ENCODE data around the gene TM7SF2. TPM values are rescaled to one million over a fixed set of nuclear protein-coding genes. Genes with fewer than 3 reads are reported as not detected.

The TM7SF2 gene
- total RNA-seq = 15.6 and 24.9 TPM in 2 replicates

GRCh38 chr11:65111744-65112545, at the start of gene TM7SF2:
TM7SF2 (plus strand) TSS chr11:65111872; CDS start chr11:65112016, 144 bp downstream.

DNA sequence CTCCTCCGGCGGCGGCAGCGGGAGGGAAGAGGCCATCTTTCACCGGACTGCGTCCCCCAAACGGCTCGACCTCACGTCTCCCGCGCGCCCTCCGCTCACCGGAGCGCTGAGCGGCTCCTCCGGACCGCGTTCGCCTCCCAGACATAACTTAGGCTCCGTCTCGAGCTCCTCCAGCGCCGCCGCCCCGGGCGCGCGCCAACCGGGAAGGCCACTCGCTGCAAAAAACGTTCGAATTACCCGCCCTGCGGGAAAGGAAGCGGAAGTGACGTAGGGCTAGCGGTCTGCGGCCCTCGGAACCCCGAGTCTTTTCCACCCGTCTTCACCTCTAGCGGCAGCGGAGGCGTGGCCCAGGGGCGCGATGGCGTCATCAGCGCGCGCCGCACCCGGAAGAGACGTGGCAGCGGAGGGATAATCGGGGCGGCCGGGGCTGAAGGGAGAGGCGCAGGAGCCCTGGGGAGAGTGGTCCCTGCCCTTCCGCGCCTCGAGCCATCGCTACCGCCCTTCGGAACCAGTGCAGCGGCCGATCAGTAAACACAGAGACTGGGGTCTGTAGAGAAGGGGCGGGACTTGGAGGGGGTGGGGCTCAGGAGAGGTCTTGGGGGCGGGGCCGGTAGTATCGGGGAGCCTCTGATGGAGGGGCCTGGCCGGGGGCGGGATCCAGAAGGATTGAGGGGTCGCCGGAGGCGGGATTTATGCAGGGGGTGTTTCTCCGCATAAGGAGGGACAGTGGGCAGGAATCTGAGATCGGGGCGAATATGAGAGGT, 27.7 kb upstream of the TM7SF2 start, which contains the start of the genes CDCA5 and ZFPL1:
CDCA5 (minus strand) TSS at position 207 of the 764 bp plus-strand sequence; CDS start at position 145, 62 bp downstream.
ZFPL1 (plus strand) TSS at position 389 of the 764 bp plus-strand sequence. CDS start 477 bp downstream, outside the sequence.

GRCh38 chr11:65095974-65096806, 15.5 kb upstream of the TM7SF2 start, which contains the start of gene VPS51:
VPS51 (plus strand) TSS chr11:65096214; CDS start chr11:65096251, 37 bp downstream.

DNA sequence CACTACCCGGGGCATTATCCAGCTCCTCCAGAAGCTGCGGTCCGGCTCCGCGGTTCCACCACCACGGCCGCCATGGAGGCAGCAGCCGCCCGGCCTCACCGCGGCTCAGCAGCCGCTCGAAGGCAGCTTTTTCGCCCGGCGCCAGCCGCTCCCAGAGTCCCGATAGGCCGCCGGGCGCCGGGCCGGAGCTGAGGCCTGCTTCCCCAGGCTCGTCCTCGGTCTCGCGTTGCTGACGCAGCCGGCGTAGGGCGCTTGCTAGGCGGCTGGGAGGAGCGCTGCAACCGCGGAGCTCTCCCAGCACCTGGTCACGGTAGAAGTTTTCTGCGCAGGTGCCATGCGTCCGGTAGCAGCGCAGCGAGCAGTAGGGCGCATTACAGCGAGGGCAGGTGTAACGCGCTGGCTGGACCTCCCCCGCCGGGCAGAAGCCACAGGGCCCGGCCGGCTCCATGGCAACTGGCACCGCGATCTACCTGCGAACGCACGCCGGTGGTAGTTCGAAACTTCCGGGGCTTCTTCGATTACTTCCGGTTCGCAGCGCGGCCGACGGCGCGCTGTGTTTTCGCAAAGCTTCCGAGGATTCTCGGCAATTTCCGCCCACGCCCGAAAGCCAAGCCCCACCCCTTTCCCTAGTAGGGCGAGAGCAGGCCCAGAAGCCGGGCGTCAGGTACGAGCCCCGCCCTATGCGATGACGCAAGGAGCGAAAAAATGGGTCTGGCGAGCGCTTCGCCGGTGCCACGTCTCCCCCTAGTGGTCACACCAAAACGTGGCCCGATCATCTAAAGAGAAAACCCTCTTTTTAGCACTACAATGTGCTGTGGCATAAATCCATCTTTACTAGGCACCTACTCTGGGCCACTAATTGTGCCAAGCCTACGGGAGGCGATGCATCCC, 5.8 kb downstream of the TM7SF2 start, which contains the start of gene ZNHIT2:
ZNHIT2 (minus strand) TSS at position 496 of the 891 bp plus-strand sequence; CDS start at position 448, 48 bp downstream.

DNA sequence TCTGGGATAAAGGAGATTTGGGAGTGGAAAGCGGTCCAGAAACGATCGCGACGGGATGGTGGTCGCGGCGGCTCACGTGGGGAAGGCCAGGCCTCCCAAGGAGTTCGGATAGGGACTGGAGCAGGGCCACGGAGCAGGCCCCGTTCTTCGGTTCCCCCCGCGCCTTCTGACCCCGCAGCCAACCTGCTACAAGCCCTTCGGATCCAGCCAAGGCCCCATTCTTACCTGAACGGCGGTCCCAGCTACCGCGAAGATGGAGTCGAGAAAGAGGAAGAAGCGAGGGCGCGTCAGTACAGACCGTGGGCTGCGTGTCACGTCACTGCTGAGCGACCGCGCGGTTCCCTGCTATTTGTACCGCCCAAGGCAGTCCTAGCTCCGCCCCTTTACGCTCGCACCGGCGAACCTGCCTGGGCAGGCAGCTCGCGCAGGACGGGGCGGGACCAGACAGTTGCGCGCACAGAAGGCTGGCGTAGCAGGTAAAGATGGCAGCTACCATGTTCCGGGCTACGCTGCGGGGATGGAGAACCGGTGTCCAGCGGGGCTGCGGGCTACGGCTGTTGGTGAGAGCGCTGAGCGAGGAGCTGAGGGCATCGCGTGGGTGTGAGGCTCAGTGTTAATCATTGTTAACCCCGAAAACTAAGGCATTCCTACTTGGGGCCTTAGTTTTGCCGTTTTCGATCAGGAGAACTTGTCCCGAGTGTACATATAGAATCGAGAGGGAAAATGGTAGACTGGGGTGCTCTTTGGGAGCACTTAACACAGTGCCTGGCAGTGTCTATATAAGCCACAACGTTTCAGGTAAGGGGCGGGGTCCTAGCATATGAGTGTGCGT, 10.4 kb downstream of the TM7SF2 start, which contains the start of the genes FAU and MRPL49:
FAU (minus strand) TSS at position 270 of the 832 bp plus-strand sequence. CDS start 321 bp downstream, outside the sequence.
MRPL49 (plus strand) TSS at position 457 of the 832 bp plus-strand sequence; CDS start at position 483, 26 bp downstream.

DNA sequence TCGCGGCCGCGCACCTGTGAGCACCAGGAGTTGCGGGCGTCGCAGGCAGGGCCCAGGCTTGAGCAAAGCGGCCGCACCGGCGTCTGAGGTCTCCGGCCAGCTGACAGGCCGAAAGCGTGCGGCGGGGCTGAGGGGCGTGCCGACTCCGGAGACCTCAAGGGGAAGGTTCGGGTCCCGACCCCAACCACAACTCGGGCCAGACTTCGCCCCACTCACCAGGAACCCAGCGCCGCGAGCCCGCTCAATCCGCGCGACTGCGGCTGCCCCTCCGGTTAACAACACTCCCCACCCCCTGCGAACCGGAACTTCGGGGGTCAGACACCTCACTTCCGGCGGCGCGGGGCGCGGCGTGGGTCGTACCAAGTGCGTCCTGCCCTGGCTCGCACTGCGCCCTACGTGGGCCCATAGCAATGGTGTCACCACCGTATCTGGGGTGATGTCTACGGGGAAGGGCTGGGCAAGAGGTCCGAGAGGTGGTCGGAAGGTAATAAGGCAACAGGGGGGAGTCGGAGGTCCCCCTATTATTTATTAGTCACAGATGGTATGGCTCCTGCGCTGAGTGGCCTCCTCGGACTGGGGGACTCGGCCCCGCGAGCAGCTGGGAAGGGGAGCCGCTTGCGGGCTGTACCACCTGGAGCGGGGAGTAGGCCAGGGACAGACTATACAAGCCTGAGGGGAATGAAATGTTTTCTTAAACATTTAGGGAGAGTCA, 22.7 kb downstream of the TM7SF2 start, which contains the start of gene SYVN1:
SYVN1 (minus strand) TSS at position 280 of the 712 bp plus-strand sequence. CDS start 918 bp downstream, outside the sequence.

Other genes with a start within 250 kb of the TM7SF2 start
- 62.9 and 73.1 TPM in 2 replicates for gene EHD1, start 233.3 kb upstream of the TM7SF2 start, total RNA-seq
- gene ATG2A, start 194.7 kb upstream of the TM7SF2 start, total RNA-seq = 7.5 and 11.7 TPM in 2 replicates
- gene PPP2R5B, start 187.2 kb upstream of the TM7SF2 start, total RNA-seq = 7.8 and 7.9 TPM in 2 replicates
- not detected in 2 replicates for gene GPHA2, start 176.0 kb upstream of the TM7SF2 start, total RNA-seq
- gene MAJIN, start 139.8 kb upstream of the TM7SF2 start, total RNA-seq = not detected in 2 replicates
- 0.65 and 12.3 TPM in 2 replicates for gene BATF2, start 114.9 kb upstream of the TM7SF2 start, total RNA-seq
- 113 and 137 TPM in 2 replicates for gene ARL2, start 97.7 kb upstream of the TM7SF2 start, total RNA-seq
- 8.1 and 8.5 TPM in 2 replicates for gene SNX15, start 84.4 kb upstream of the TM7SF2 start, total RNA-seq
- gene SAC3D1, start 70.7 kb upstream of the TM7SF2 start, total RNA-seq = 9.4 and 13.7 TPM in 2 replicates
- 5.5 and 9.7 TPM in 2 replicates for gene NAALADL1, start 53.3 kb upstream of the TM7SF2 start, total RNA-seq
- 7.1 and 11.4 TPM in 2 replicates for gene CDCA5, start 27.8 kb upstream of the TM7SF2 start, total RNA-seq
- gene ZFPL1, start 27.6 kb upstream of the TM7SF2 start, total RNA-seq = 33.5 and 34.7 TPM in 2 replicates
- 182 and 195 TPM in 2 replicates for gene VPS51, start 15.7 kb upstream of the TM7SF2 start, total RNA-seq
- 9.0 and 10.1 TPM in 2 replicates for gene ZNHIT2, start 5.8 kb downstream of the TM7SF2 start, total RNA-seq
- gene FAU, start 10.3 kb downstream of the TM7SF2 start, total RNA-seq = 318 and 429 TPM in 2 replicates
- 27.6 and 32.4 TPM in 2 replicates for gene MRPL49, start 10.4 kb downstream of the TM7SF2 start, total RNA-seq
- gene SYVN1, start 22.6 kb downstream of the TM7SF2 start, total RNA-seq = 10.7 and 12.0 TPM in 2 replicates
- gene SPDYC, start 58.4 kb downstream of the TM7SF2 start, total RNA-seq = not detected in 2 replicates
- 63.3 and 157 TPM in 2 replicates for gene CAPN1, start 70.1 kb downstream of the TM7SF2 start, total RNA-seq
- 7.6 and 7.8 TPM in 2 replicates for gene POLA2, start 150.1 kb downstream of the TM7SF2 start, total RNA-seq
- 14.7 and 20.8 TPM in 2 replicates for gene CDC42EP2, start 203.0 kb downstream of the TM7SF2 start, total RNA-seq
- 26.7 and 31.5 TPM in 2 replicates for gene DPF2, start 222.0 kb downstream of the TM7SF2 start, total RNA-seq
- 0.32 TPM in 1 of 2 replicates, not detected in the other for gene TIGD3, start 242.9 kb downstream of the TM7SF2 start, total RNA-seq